Nasal cavity respiratory epithelium epithelial cell of viscerocranial mucosa (primary cell): ENCODE measurements around the gene TRIM52. TPM values are rescaled to one million over a fixed set of nuclear protein-coding genes. Genes with fewer than 3 reads are reported as not detected.

Experiments
- total RNA-seq: library from RNA; depleted of rRNA; stranded (reverse); fragments of >200 nt; gene quantifications from 2 replicates; pipeline ENCODE4 v1.2.3, GENCODE V29; 2014

The TRIM52 gene
- total RNA-seq: 1.4 and 7.4 TPM in 2 replicates

GRCh38 chr5:181260720-181261319 is at the start of gene TRIM52:
Gene TRIM52, minus strand, starts transcription at chr5:181261143. Its CDS starts 330 bp downstream, at chr5:181260813.

GRCh38 chr5:181243564-181244343 is 17.2 kb downstream of the TRIM52 start, which contains the start of gene RACK1:
Gene RACK1, minus strand, starts transcription at chr5:181243906. Its CDS starts 106 bp downstream, at chr5:181243800.

GRCh38 chr5:181223058-181223728 is 37.8 kb downstream of the TRIM52 start, which contains the start of gene TRIM41:
Gene TRIM41, plus strand, starts transcription at chr5:181223281. Its CDS starts 719 bp downstream, at chr5:181224000.

Other genes starting within 250 kb of the TRIM52 start
- 0.07 TPM in 1 of 2 replicates, not detected in the other for gene BTNL9, start 220.9 kb downstream of the TRIM52 start, total RNA-seq
- not detected in 2 replicates for gene OR2V1, start 130.0 kb downstream of the TRIM52 start, total RNA-seq
- not detected in 2 replicates for gene OR2V2, start 113.6 kb downstream of the TRIM52 start, total RNA-seq
- 12.8 and 15.7 TPM in 2 replicates for gene TRIM7, start 55.9 kb downstream of the TRIM52 start, total RNA-seq
- 18.8 and 20.1 TPM in 2 replicates for gene TRIM41, start 37.9 kb downstream of the TRIM52 start, total RNA-seq
- 4,498 and 5,913 TPM in 2 replicates for gene RACK1, start 17.2 kb downstream of the TRIM52 start, total RNA-seq
- gene OR4F3, start 106.1 kb upstream of the TRIM52 start, total RNA-seq: not detected in 2 replicates